GM23248 (cell line): Measurements from ENCODE around the gene SLC7A10. TPM values are rescaled to one million over a fixed set of nuclear protein-coding genes. Genes with fewer than 3 reads are reported as not detected.
"Not testable (repeated sequence)": the region's sequence is repeated elsewhere in the genome, so short reads cannot be mapped to it uniquely, and the experiment has no call there.

Source experiments
- DNase-seq: peaks from one replicate; pipeline ENCODE4 v3.0.0-alpha.2; 2015
- H2AFZ ChIP-seq: fragments of 200-600 bp; sonication (generic); 2 replicates; pipeline ENCODE4 v1.6.1; 2016; ENCODE audit warnings: antibody characterized with exemption
- H3F3A ChIP-seq: fragments of 200-600 bp; sonication (generic); 2 replicates; pipeline ENCODE4 v1.6.1; 2016; ENCODE audit warnings: mild to moderate bottlenecking, antibody characterized with exemption, mixed run types; ENCODE audit not compliant: insufficient read depth
- H3K27ac ChIP-seq: fragments of 200-600 bp; sonication (generic); 2 replicates; pipeline ENCODE4 v1.5.1; 2016; ENCODE audit warnings: mild to moderate bottlenecking
- H3K27me3 ChIP-seq: fragments of 200-600 bp; sonication (generic); replicated peaks from 2 replicates; pipeline ENCODE4 v1.6.1; 2016; ENCODE audit warnings: mild to moderate bottlenecking; ENCODE audit not compliant: insufficient read depth
- H3K36me3 ChIP-seq: fragments of 200-600 bp; sonication (generic); 2 replicates; pipeline ENCODE4 v1.6.1; 2016; ENCODE audit warnings: low read depth, mild to moderate bottlenecking
- H3K4me1 ChIP-seq: fragments of 200-600 bp; sonication (generic); 2 replicates; pipeline ENCODE4 v1.6.1; 2016; ENCODE audit warnings: mild to moderate bottlenecking; ENCODE audit not compliant: insufficient read depth
- H3K4me2 ChIP-seq: fragments of 200-600 bp; sonication (generic); one replicate; pipeline ENCODE4 v1.6.1; 2016; ENCODE audit warnings: mild to moderate bottlenecking; ENCODE audit not compliant: unreplicated experiment
- H3K4me3 ChIP-seq: fragments of 200-600 bp; sonication (generic); 2 replicates; pipeline ENCODE4 v1.5.1; 2016; ENCODE audit warnings: mild to moderate bottlenecking
- H3K79me2 ChIP-seq: fragments of 200-600 bp; sonication (generic); 2 replicates; pipeline ENCODE4 v1.6.1; 2016; ENCODE audit warnings: mild to moderate bottlenecking; ENCODE audit not compliant: insufficient read depth
- H3K9ac ChIP-seq: fragments of 200-600 bp; sonication (generic); 2 replicates; pipeline ENCODE4 v1.6.1; 2016; ENCODE audit warnings: mild to moderate bottlenecking
- H3K9me2 ChIP-seq: fragments of 200-600 bp; sonication (generic); 2 replicates; pipeline ENCODE4 v1.6.1; 2016; ENCODE audit warnings: mixed run types, mild to moderate bottlenecking, moderate library complexity; ENCODE audit not compliant: insufficient read depth
- H3K9me3 ChIP-seq: fragments of 200-600 bp; sonication (generic); one replicate; pipeline ENCODE4 v1.6.1; 2017; ENCODE audit warnings: low read depth
- H4K20me1 ChIP-seq: fragments of 200-600 bp; sonication (generic); 2 replicates; pipeline ENCODE4 v1.6.0; 2016; ENCODE audit not compliant: insufficient read depth
- EZH2 ChIP-seq: fragments of 200-600 bp; sonication (generic); IDR thresholded peaks from 2 replicates; pipeline ENCODE4 v1.6.1; 2018; ENCODE audit warnings: antibody characterized with exemption, mild to moderate bottlenecking; ENCODE audit not compliant: insufficient read depth, poor library complexity, severe bottlenecking
- EZH2phosphoT487 ChIP-seq: fragments of 200-600 bp; sonication (generic); IDR thresholded peaks from 2 replicates; pipeline ENCODE4 v1.6.1; 2018; ENCODE audit warnings: antibody characterized with exemption, moderate library complexity, mild to moderate bottlenecking, low read depth; ENCODE audit not compliant: insufficient read depth
- WGBS, 2 experiments: methylation state at CpG; one replicate each; pipeline ENCODE4 v1.1.6; 2015 to 2017; ENCODE audit warnings: low lambda C conversion rate in 2 of 2, low coverage in 1 of 2; ENCODE audit errors: missing lambda C conversion rate in 2 of 2; 5-methylcytosine and 5-hydroxymethylcytosine counted together
- in situ Hi-C: fragments of 300-500 bp; cut with MboI; formaldehyde crosslinking; loops from 2 replicates; pipeline ENCODE4 v1.15.0; 2020
- polyA plus RNA-seq: library from polyadenylated mRNA; unstranded; fragments of >200 nt; fragmentation: Nextera tagmentation; extraction: Ambion mirVana; gene quantifications from 2 replicates; pipeline ENCODE4 v1.2.1, GENCODE V29; 2016
- total RNA-seq: library from RNA; depleted of rRNA; stranded (reverse); fragments of >200 nt; shearing (Covaris generic); gene quantifications from 2 replicates; pipeline ENCODE4 v1.2.3, GENCODE V29; 2014

The SLC7A10 gene
- total and polyA plus RNA-seq, 2 experiments from 2014 or later, result not detected

- H2AFZ ChIP-seq, result no peak overlapping the region
- no peaks in the 10 kb centered on the region for H3K36me3 ChIP-seq
- H3F3A ChIP-seq, result no peaks in the 10 kb centered on the region; the same call in 1 of the 2 replicates
- DNase-seq, result no peak
- TF ChIP-seq EZH2phosphoT487 (no peak), EZH2 (no peak)
- no peak overlapping the region for H3K4me2 ChIP-seq
- no peak overlapping the region for H3K9ac ChIP-seq
- no peaks in the 10 kb centered on the region for H3K9me2 ChIP-seq
- H3K4me3 ChIP-seq, result no peak overlapping the region
- H3K79me2 ChIP-seq, result no peaks in the 10 kb centered on the region
- H3K9me3 ChIP-seq, result no peaks in the 10 kb centered on the region
- H3K4me1 ChIP-seq, result peaks cover 4% of the 10 kb centered on the region; the same call in 1 of the 2 replicates
- WGBS, 2 experiments, result 69 to 70% methylated on average over 7 of the region's 7 CpGs
- H3K27me3 ChIP-seq, result no peaks in the 10 kb centered on the region; the same call in 1 of the 2 replicates
- in situ Hi-C loops, result no loop called here
- no peaks in the 10 kb centered on the region for H4K20me1 ChIP-seq
- H3K27ac ChIP-seq, result no peak overlapping the region
Observed at GRCh38 chr19:33192010-33192409, 33.6 kb downstream of the SLC7A10 start.

- in situ Hi-C loops, result no loop called here
- Histone ChIP-seq H3K9ac (no peak overlapping the region), H3K4me3 (no peak overlapping the region), H3K27ac (no peak overlapping the region), H2AFZ (no peak overlapping the region), H3K9me3 (no peaks in the 10 kb centered on the region), H3K9me2 (no peaks in the 10 kb centered on the region), H3K27me3 (no peaks in the 10 kb centered on the region; the same call in 1 of the 2 replicates), H3K4me1 (peaks cover 4% of the 10 kb centered on the region; the same call in 1 of the 2 replicates), H3K79me2 (no peaks in the 10 kb centered on the region), H4K20me1 (no peaks in the 10 kb centered on the region), H3K4me2 (no peak overlapping the region), H3K36me3 (no peaks in the 10 kb centered on the region), H3F3A (no peaks in the 10 kb centered on the region; the same call in 1 of the 2 replicates)
- no peak for DNase-seq
- TF ChIP-seq EZH2 (no peak), EZH2phosphoT487 (no peak)
- WGBS, 2 experiments, result 68 to 72% methylated on average over 6 of the region's 6 CpGs
Observed at GRCh38 chr19:33191501-33191900, 34.1 kb downstream of the SLC7A10 start.

- H3K36me3 ChIP-seq, H3F3A ChIP-seq, H3K4me2 ChIP-seq, H3K9me2 ChIP-seq, in situ Hi-C loops, DNase-seq, H3K9ac ChIP-seq, H3K27ac ChIP-seq, H2AFZ ChIP-seq, H4K20me1 ChIP-seq, H3K4me3 ChIP-seq, H3K79me2 ChIP-seq, H3K4me1 ChIP-seq, H3K27me3 ChIP-seq, H3K9me3 ChIP-seq: not testable (repeated sequence)
- 72 to 74% methylated on average over 4 of the region's 4 CpGs for WGBS, 2 experiments
Observed at GRCh38 chr19:33191092-33191491, 34.6 kb downstream of the SLC7A10 start.

GRCh38 chr19:33189453-33189852, 36.2 kb downstream of the SLC7A10 start:
- in situ Hi-C loops, result no loop called here
- no peak for TF ChIP-seq EZH2phosphoT487
- TF ChIP-seq EZH2, result no peak

GRCh38 chr19:33187183-33187540, 38.5 kb downstream of the SLC7A10 start:
- Histone ChIP-seq H3K27me3 (no peaks in the 10 kb centered on the region), H3K79me2 (no peaks in the 10 kb centered on the region), H3K9me2 (no peaks in the 10 kb centered on the region), H3K36me3 (no peaks in the 10 kb centered on the region), H3F3A (no peaks in the 10 kb centered on the region), H3K27ac (no peak overlapping the region), H3K4me1 (peaks cover 5% of the 10 kb centered on the region; the same call in 1 of the 2 replicates), H3K4me3 (no peak overlapping the region), H3K9ac (no peak overlapping the region), H2AFZ (no peak overlapping the region), H3K4me2 (no peak overlapping the region), H3K9me3 (no peaks in the 10 kb centered on the region), H4K20me1 (no peaks in the 10 kb centered on the region)
- 74 to 82% methylated on average over 8 of the region's 8 CpGs for WGBS, 2 experiments
- TF ChIP-seq EZH2phosphoT487 (no peak), EZH2 (no peak)
- in situ Hi-C loops, result no loop called here
- no peak for DNase-seq

More at GRCh38 chr19:33189453-33189852, 36.2 kb downstream of the SLC7A10 start:
- Histone ChIP-seq H3K4me3 (no peak overlapping the region), H3K79me2 (no peaks in the 10 kb centered on the region), H3K4me1 (peaks cover 4% of the 10 kb centered on the region; the same call in 1 of the 2 replicates), H4K20me1 (no peaks in the 10 kb centered on the region), H3K36me3 (no peaks in the 10 kb centered on the region), H3K9me3 (no peaks in the 10 kb centered on the region), H3K27ac (no peak overlapping the region), H3K27me3 (no peaks in the 10 kb centered on the region; the same call in 1 of the 2 replicates), H3F3A (no peaks in the 10 kb centered on the region; the same call in 1 of the 2 replicates), H2AFZ (no peak overlapping the region), H3K9me2 (no peaks in the 10 kb centered on the region), H3K9ac (no peak overlapping the region), H3K4me2 (no peak overlapping the region)
- DNase-seq, result no peak
- 0% methylated on average over 1 of the region's 1 CpG for WGBS, 2 experiments
